Measurements from ENCODE around the gene KMO. TPM values are rescaled to one million over a fixed set of nuclear protein-coding genes. Genes with fewer than 3 reads are reported as not detected.

KMO gene
- total RNA-seq (2022; extraction: Qiagen RNA extraction; ENCODE audit: low read depth): 1.0 to 2.5 TPM (median 1.9 TPM) in 5 replicates

GRCh38 chr1:241532162-241532531 is at the start of gene KMO:
Gene KMO, plus strand, starts transcription at chr1:241532378. Its CDS starts 67 bp downstream, at chr1:241532445.

GRCh38 chr1:241519308-241520079 is 12.7 kb upstream of the KMO start, which contains the start of gene FH:
Gene FH, minus strand, starts transcription at chr1:241519755. Its CDS starts 33 bp downstream, at chr1:241519722.

GRCh38 chr1:241640149-241640866 is 108.1 kb downstream of the KMO start, which contains the start of the genes CHML and OPN3:
Gene CHML, minus strand, starts transcription at chr1:241640369. Its CDS starts 4,603 bp downstream, at chr1:241635766.
Gene OPN3, minus strand, starts transcription at chr1:241640369. Its CDS starts 115 bp downstream, at chr1:241640254.

Other genes with a start within 250 kb of the KMO start
- 0.03 to 0.10 TPM (median 0.06 TPM) in 3 of 5 replicates, not detected in the others for gene RGS7, start 175.2 kb upstream of the KMO start, total RNA-seq (2022; extraction: Qiagen RNA extraction; ENCODE audit: low read depth)
- 87.3 to 99.1 TPM (median 91.5 TPM) in 5 replicates for gene FH, start 12.6 kb upstream of the KMO start, total RNA-seq (2022; extraction: Qiagen RNA extraction; ENCODE audit: low read depth)
- gene CHML, start 108.0 kb downstream of the KMO start, total RNA-seq (2022; extraction: Qiagen RNA extraction; ENCODE audit: low read depth): 7.4 to 11.1 TPM (median 10.5 TPM) in 5 replicates
- gene OPN3, start 108.0 kb downstream of the KMO start, total RNA-seq (2022; extraction: Qiagen RNA extraction; ENCODE audit: low read depth): 50.7 to 65.8 TPM (median 54.5 TPM) in 5 replicates
- gene WDR64, start 119.9 kb downstream of the KMO start, total RNA-seq (2022; extraction: Qiagen RNA extraction; ENCODE audit: low read depth): not detected in 5 replicates